Mesodermal cell (in vitro differentiated cells): ENCODE data around the gene ZNF296. TPM values are rescaled to one million over a fixed set of nuclear protein-coding genes. Genes with fewer than 3 reads are reported as not detected.
"Not testable (repeated sequence)": the region's sequence is repeated elsewhere in the genome, so short reads cannot be mapped to it uniquely, and the experiment has no call there.

Source experiments
- H3K27ac ChIP-seq: 2 replicates; pipeline ENCODE4 v1.7.0; 2013; ENCODE audit warnings: mild to moderate bottlenecking, low read depth, low read length, moderate library complexity; ENCODE audit not compliant: severe bottlenecking
- H3K36me3 ChIP-seq: 2 replicates; pipeline ENCODE4 v1.7.1; 2013; ENCODE audit warnings: mild to moderate bottlenecking, low read length, moderate library complexity; ENCODE audit not compliant: control insufficient read depth, insufficient read depth
- H3K4me1 ChIP-seq: one replicate; pipeline ENCODE4 v1.7.1; 2013; ENCODE audit warnings: mild to moderate bottlenecking, low read length; ENCODE audit not compliant: insufficient read depth, control insufficient read depth, poor library complexity, severe bottlenecking
- H3K4me3 ChIP-seq: 2 replicates; pipeline ENCODE4 v1.7.0; 2013; ENCODE audit warnings: low read length, control low read depth, mild to moderate bottlenecking; ENCODE audit not compliant: insufficient read depth, poor library complexity, severe bottlenecking; ENCODE audit errors: extremely low read depth
- H3K9me3 ChIP-seq: 2 replicates; pipeline ENCODE4 v1.7.1; 2013; ENCODE audit warnings: mild to moderate bottlenecking, low read length, moderate library complexity; ENCODE audit not compliant: control insufficient read depth
- WGBS, 2 experiments: methylation state at CpG; one replicate each; pipeline ENCODE4 v1.1.5; 2013; ENCODE audit warnings: missing lambda C conversion rate in 2 of 2; ENCODE audit not compliant: insufficient coverage in 2 of 2; 5-methylcytosine and 5-hydroxymethylcytosine counted together
- polyA plus RNA-seq, 2 experiments: library from polyadenylated mRNA; stranded (reverse); fragments of 50-300 nt; gene quantifications; one replicate each; pipeline ENCODE4 v1.2.3, GENCODE V29; 2013

The ZNF296 gene
- polyA plus RNA-seq (2013, experiment 1 of 2), result 1.4 TPM
- 0.91 TPM for polyA plus RNA-seq (2013, experiment 2 of 2)

GRCh38 chr19:45076029-45076850, at the start of gene ZNF296:
Gene ZNF296, minus strand, starts transcription at chr19:45076478. Its CDS starts 105 bp downstream, at chr19:45076373.
- Histone ChIP-seq H3K4me1 (peaks cover 12% of the 10 kb centered on the region), H3K27ac (no peak within 1 kb of the TSS), H3K36me3 (peaks cover 13% of the 10 kb centered on the region), H3K4me3 (peak within 1 kb of the TSS; percentile 45), H3K9me3 (no peaks in the 10 kb centered on the region)
- 1 to 2% methylated on average over 64 to 73 of the region's 81 CpGs for WGBS, 2 experiments

- 90 to 98% methylated on average over 7 of the region's 9 CpGs for WGBS, 2 experiments
Observed at GRCh38 chr19:45125360-45125759, 49.1 kb upstream of the ZNF296 start.

GRCh38 chr19:45124021-45124420, 47.7 kb upstream of the ZNF296 start:
- H3K27ac ChIP-seq, result no peak overlapping the region
- H3K36me3 ChIP-seq, result peaks cover 14% of the 10 kb centered on the region
- WGBS, 2 experiments, result 87 to 100% methylated on average over 1 to 2 of the region's 6 CpGs
- H3K9me3 ChIP-seq, result no peaks in the 10 kb centered on the region
- H3K4me3 ChIP-seq, result no peak overlapping the region
- H3K4me1 ChIP-seq, result peaks cover 6% of the 10 kb centered on the region

More at GRCh38 chr19:45125360-45125759, 49.1 kb upstream of the ZNF296 start:
- Histone ChIP-seq H3K9me3 (no peaks in the 10 kb centered on the region), H3K27ac (no peak overlapping the region), H3K4me1 (peaks cover 7% of the 10 kb centered on the region), H3K36me3 (peaks cover 21% of the 10 kb centered on the region), H3K4me3 (no peak overlapping the region)

GRCh38 chr19:45123440-45123850, 47.2 kb upstream of the ZNF296 start:
- peaks cover 8% of the 10 kb centered on the region for H3K36me3 ChIP-seq
- no peak overlapping the region for H3K4me3 ChIP-seq
- peaks cover 6% of the 10 kb centered on the region for H3K4me1 ChIP-seq
- 92 to 95% methylated on average over 8 to 9 of the region's 9 CpGs for WGBS, 2 experiments
- H3K27ac ChIP-seq, result no peak overlapping the region
- no peaks in the 10 kb centered on the region for H3K9me3 ChIP-seq

- H3K4me1 ChIP-seq, result peaks cover 6% of the 10 kb centered on the region
- H3K9me3 ChIP-seq, result no peaks in the 10 kb centered on the region
- H3K4me3 ChIP-seq, result no peak overlapping the region
- peaks cover 5% of the 10 kb centered on the region for H3K36me3 ChIP-seq
- H3K27ac ChIP-seq, result no peak overlapping the region
- WGBS, 2 experiments, result 85 to 94% methylated on average over 3 to 6 of the region's 6 CpGs
Observed at GRCh38 chr19:45122832-45123231, 46.6 kb upstream of the ZNF296 start.

GRCh38 chr19:45121827-45122345, 45.6 kb upstream of the ZNF296 start:
- Histone ChIP-seq H3K4me1 (peaks cover 6% of the 10 kb centered on the region), H3K9me3 (no peaks in the 10 kb centered on the region), H3K36me3 (peaks cover 4% of the 10 kb centered on the region), H3K27ac (no peak overlapping the region), H3K4me3 (no peak overlapping the region)
- WGBS, 2 experiments, result 95% methylated on average over 7 to 11 of the region's 11 CpGs

GRCh38 chr19:45119582-45119981, 43.3 kb upstream of the ZNF296 start:
- no peaks in the 10 kb centered on the region for H3K36me3 ChIP-seq
- no peaks in the 10 kb centered on the region for H3K9me3 ChIP-seq
- no peaks in the 10 kb centered on the region for H3K4me1 ChIP-seq
- no peak overlapping the region for H3K4me3 ChIP-seq
- H3K27ac ChIP-seq, result no peak overlapping the region
- WGBS, 2 experiments, result 88 to 94% methylated on average over 3 to 5 of the region's 6 CpGs

- not testable (repeated sequence) for H3K4me1 ChIP-seq, H3K9me3 ChIP-seq, H3K27ac ChIP-seq, H3K4me3 ChIP-seq, H3K36me3 ChIP-seq
- 91 to 92% methylated on average over 15 of the region's 18 CpGs for WGBS, 2 experiments
Observed at GRCh38 chr19:45118591-45119355, 42.5 kb upstream of the ZNF296 start.

- H3K9me3 ChIP-seq, result no peaks in the 10 kb centered on the region
- H3K36me3 ChIP-seq, result peaks cover 2% of the 10 kb centered on the region
- H3K4me3 ChIP-seq, result no peak overlapping the region
- H3K27ac ChIP-seq, result no peak overlapping the region
- H3K4me1 ChIP-seq, result no peaks in the 10 kb centered on the region
- 94 to 100% methylated on average over 4 to 5 of the region's 5 CpGs for WGBS, 2 experiments
Observed at GRCh38 chr19:45118106-45118505, 41.8 kb upstream of the ZNF296 start.

GRCh38 chr19:45117671-45118070, 41.4 kb upstream of the ZNF296 start:
- WGBS, 2 experiments, result 93 to 98% methylated on average over 7 to 12 of the region's 12 CpGs
- Histone ChIP-seq H3K4me3 (no peak overlapping the region), H3K4me1 (no peaks in the 10 kb centered on the region), H3K9me3 (no peaks in the 10 kb centered on the region), H3K27ac (no peak overlapping the region), H3K36me3 (peaks cover 2% of the 10 kb centered on the region)
